GM18868 (cell line): ENCODE results near the gene TMEM132C.

Experiments
- ATAC-seq: cut with Tn5 transposase; IDR thresholded peaks from one replicate; pipeline ENCODE4 v1.9.1; 2021; ENCODE audit warnings: mild to moderate bottlenecking, moderate library complexity; ENCODE audit not compliant: unreplicated experiment

Gene TMEM132C

DNA sequence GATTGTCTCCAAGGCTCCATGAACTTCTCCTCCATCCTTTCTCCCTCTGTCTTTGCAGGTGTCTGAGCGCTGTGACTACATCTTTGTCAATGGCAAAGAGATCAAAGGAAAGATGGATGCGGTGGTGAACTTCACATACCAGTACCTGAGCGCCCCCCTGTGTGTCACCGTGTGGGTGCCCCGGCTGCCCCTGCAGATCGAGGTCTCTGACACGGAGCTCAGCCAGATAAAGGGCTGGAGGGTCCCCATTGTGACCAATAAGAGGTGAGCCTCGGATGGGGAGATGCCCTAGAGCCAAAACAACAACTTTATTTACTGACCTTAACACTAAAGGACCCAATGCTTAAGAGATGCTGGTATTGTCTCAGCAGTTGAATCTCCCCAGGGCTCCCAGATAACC, 426.8 kb downstream of the TMEM132C start:
- ATAC-seq = no peak

DNA sequence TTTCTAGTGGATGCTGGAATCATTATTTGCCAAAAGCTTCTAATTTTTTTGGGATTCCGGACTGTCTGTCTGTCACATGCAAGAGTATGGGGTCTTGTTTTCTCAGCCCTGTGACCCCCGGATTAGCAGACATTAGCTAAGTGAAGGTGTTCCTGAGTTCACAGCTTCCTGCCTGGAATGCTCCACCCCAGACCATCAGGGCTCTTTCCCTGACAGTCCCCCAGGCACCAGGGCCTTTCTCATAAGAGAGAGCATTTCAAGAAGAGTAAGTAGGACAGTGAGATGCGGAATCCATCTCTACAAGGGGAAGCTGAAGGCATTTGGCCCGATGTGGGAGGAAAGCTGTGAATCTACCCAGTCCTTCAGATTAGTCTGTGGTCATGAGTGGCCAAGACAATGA, 427.5 kb downstream of the TMEM132C start:
- ATAC-seq = no peak

DNA sequence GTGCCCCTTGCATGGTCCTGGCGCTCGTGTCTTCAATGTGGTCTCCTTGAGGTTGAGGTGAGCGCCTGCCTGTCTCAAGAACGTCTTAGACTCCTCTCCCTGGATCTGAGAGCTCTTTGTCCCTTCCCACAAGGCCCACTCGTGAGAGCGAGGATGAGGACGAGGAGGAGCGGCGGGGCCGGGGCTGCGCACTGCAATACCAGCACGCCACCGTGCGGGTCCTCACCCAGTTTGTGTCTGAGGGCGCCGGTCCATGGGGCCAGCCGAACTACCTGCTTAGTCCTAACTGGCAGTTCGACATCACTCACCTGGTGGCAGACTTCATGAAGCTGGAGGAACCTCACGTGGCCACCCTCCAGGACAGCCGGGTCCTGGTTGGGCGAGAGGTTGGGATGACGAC, 428.7 kb downstream of the TMEM132C start:
- no peak for ATAC-seq

DNA sequence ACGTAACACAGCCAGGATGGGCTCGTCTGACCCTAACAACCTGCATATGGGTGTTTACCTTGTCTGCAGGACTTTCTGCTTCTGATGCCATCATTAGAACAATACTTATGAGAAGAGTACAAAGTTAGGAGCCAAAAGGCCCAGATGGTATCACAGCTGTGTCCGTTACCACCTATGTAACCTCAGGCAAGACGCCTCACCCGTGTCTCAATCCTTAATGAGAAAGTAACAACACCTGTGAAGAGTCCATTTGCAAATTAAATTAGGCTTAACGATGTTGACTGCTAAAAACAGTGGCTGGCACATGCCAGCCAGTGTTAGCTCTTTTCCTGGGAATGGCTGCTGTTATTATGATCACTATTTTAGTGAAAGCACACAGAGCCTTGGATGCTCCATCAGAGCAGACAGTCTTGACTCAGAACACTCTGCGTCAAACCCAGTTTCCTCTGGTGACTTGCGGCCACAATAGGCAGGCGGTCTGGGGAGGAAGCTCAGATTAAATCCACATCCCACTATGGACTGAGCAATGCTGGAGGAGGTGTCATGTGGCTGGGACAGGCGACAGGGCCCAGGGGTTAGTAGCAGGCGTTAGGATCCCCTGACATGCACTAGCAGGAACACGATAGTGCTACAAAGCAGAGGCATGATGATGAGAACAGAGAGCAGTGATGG, 431.5 kb downstream of the TMEM132C start:
- no peak for ATAC-seq

DNA sequence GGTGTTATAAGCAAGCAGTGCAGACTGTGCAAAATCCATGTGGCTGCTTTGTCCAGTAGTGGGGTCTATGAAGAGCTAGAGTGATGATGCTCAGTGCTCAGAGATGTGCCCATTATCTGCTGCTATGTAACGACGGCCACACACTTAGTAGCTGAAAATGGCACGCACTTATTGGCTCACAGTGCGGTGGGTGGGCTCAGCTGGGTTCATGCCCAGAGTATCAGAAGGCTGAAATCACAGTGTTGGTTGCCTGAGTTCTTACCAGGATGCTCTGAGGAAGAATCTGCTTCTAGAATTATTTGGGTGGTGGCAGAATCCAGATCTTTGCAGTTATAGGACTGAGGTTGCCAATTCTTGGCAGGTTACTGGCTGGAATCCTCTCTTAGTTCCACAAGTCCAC, 432.1 kb downstream of the TMEM132C start:
- no peak for ATAC-seq

DNA sequence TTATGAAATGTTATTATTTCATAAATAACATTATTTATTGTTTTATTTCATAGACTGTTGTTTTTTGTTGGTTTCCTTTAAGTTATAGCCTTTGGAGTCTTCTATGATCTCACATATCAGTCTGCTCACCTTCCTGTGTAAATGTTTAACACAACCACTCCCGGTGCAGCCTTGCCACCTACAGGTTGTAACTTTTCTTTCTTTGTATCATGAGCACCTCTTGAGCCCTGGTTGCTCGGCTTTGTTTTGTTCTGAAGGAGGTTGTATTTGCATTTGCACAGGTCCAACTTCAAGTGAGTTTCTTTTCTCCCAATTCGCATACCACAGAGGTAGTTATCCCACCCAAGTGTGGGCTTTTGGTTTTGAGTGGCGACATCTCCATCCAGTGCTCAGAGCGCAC, 435.4 kb downstream of the TMEM132C start:
- ATAC-seq = no peak

DNA sequence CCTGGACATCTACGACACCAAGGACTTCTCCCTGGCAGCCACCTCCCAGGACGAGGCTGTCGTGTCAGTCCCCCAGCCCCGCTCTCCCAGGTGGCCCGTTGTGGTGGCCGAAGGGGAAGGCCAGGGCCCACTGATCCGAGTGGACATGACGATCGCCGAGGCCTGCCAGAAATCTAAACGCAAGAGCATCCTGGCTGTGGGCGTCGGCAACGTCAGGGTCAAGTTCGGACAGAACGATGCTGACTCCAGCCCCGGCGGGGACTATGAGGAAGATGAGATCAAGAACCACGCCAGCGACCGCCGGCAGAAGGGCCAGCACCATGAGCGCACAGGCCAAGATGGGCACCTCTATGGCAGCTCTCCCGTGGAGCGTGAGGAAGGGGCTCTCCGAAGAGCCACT, 438.2 kb downstream of the TMEM132C start:
- no peak for ATAC-seq

DNA sequence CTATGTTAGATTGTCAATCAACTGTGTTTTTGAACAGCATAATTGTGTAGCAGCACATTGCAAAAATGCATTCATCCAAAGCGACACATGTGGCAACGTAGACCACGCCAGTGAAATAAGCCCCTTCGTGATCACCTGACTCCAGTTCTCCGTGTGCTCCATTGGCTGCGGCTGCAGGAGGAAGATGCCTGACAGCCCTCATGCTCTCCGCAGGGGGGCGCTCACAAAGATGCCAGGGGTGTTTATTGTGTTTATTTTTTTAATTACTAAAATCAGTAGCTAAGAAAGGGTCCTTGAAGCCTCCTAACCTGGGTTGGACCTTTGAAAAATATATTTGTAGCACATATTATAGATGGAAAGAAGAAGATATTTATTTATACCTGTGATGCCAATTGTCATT, 440.5 kb downstream of the TMEM132C start:
- no peak for ATAC-seq

DNA sequence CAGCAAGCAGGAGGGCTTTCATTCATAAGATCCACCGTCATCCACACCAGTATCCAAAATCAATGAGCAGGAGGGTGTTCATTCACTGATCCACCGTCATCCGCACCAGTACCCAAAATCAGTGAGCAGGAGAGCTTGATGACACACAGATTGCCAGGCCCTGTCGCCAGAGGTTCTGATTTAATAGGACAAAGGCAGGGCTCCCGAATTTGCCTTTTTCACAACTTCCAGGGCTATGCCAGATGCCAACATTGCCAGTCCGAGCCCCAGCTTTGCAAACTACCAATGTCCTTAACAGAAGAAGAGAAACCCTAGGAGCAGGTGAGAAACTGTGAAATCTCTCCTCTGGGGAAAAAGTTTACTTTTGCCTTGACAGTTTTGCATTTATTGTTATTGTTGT, 441.8 kb downstream of the TMEM132C start:
- ATAC-seq = no peak

DNA sequence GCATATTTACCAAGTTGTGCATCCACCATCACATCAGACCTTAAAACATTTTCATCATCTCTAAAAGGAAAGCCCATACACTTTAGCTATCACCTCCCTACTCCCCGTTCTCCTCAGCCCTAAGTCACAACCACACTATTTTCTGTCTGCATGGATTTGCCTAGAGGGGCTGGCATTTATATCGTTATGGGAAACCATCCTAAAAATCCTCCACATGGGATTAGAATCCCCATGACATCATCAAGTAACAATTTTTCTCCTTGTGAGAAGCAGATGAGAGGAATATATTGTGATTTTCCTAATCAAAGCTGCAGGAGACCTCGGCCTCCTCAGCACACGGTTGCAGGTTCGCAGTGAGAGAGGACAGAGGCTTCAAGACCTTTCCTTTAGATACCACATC, 442.7 kb downstream of the TMEM132C start:
- no peak for ATAC-seq

DNA sequence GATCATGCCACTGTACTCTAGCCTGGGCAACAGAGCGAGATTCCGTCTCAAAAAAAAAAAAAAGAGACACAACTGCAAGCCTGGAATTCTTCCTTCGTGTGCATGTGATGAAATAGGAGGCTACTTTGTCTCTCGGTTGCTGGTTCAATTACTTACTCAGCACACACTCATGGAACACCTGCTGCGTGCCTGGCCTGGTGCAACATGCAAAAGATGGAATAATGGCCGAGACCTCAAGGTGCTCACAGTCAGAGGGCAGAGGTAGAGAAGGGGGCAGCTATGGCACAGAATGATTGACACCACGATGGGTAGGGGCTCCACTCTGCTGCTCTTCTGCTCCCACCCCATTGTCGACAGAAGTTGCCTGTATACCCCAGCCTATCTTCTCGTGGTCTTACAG, 444.5 kb downstream of the TMEM132C start:
- ATAC-seq = no peak

DNA sequence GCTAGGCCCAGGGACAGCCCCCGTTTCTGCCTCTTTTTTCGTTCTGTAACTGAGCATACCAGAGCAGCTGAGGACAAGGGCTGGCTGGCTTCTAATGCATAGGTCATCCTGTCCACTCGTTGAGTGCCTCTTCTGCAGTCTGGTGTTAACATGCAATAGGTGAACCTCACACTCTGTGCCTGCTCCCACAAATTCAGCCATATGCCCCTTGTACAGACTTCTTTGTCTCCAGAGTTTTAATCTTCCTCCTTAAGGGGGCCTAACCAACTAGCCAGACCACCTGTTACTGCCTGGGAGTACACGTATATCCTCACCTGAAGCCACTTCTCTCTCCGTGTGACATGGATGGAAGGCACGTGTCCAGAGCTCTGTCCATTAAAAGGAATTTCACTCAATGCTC, 445.7 kb downstream of the TMEM132C start:
- ATAC-seq = no peak

DNA sequence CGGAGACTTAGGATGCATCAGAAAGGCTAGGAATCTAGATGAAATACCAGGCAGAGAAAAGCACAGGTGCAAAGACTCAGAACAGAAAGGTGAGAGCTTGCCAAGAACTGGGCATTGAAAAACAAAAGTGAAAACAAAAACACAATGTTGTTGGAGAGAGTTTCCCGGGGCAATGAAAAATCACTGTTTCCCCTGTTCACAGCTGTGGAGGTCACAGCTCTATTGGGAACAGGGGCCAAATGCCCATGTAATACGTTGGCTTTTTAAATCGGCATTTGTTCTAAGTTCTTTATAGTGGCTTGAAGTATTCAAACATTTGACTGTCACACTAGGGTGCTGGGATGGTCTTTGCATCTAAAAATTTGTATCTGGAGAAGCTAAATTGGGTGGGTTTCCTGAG, 448.5 kb downstream of the TMEM132C start:
- no peak for ATAC-seq

DNA sequence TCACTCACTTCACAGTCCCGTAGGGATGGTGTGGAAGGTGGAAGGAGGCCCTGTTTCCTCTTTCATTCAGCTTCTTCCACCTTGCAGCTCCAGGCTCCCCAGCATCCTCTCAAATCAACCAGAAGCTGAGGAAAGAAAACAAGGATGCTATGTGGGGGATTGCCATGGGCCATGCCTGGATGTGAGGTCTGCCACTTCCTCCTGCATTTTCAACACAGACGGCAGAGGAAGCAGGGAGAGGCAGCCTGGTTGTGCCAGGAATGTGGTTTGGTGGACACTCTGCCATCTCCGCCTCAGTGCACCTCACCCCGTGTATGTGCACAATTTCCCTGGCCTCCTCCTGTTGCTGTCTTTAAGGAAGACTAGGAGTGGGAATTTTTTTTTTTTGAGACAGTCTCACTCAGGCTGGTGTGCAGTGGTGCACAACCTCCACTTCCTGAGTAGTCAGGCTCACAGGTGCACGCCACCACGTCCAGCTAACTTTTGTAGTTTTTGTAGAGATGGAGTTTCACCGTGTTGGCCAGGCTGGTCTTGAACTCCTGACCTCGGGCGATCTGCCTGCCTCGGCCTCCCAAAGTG, 457.6 kb downstream of the TMEM132C start:
- no peak for ATAC-seq

DNA sequence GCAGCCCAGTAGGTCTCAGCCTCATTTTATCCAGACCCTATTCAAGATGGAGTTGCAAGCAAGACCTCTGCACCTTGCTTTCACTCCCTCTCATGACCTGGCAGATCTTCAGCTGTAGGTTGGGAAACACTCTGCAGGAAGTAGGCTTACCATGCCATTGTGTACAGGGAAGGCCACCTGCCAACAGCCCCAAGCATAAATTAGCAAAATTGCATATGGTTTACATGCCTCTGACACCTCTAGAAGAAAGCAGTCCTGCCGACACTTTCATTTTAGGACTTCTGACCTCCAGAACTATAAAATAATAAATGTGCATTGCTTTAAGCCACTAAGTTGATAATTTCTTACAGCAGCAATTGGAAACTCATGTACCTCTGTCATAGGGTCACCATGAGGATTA, 459.9 kb downstream of the TMEM132C start:
- no peak for ATAC-seq

DNA sequence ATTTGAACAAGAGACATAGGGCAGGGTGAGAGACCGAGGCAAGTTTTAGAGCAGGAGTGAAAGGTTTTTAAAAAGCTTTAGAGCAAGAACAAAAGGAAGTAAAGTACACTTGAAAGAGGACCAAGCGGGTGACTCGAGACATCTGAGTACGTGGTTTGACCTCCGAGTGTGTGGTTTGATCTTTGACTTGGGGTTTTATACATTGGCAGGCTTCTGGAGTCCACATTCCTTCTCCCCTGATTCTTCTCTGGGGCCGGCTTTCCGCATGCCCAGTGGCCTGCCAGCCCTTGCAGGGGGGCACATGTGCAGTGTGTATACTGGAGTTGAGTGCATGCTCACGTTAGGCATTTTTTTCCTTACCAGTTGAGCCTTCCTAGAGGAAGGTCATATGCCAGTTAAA, 460.5 kb downstream of the TMEM132C start:
- ATAC-seq = no peak

DNA sequence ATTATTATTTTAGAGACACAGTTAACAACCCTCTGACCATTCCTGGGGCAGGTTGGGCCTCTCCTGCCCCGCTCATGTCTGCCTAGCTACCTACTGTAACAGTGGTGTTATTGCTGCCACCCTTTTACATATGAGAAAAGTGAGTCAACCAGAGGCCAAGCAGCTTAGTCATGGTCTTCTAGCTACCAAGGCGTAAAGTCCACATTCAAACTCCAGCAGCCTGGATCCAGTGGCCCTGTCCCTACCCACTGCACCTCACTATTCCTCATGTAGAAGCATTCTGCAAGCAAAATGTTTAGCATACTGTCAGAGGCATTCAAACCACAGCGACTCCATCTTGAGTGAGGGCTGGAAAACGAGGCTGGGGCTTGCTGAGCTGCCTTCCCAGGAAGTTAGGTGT, 461.0 kb downstream of the TMEM132C start:
- ATAC-seq = no peak

DNA sequence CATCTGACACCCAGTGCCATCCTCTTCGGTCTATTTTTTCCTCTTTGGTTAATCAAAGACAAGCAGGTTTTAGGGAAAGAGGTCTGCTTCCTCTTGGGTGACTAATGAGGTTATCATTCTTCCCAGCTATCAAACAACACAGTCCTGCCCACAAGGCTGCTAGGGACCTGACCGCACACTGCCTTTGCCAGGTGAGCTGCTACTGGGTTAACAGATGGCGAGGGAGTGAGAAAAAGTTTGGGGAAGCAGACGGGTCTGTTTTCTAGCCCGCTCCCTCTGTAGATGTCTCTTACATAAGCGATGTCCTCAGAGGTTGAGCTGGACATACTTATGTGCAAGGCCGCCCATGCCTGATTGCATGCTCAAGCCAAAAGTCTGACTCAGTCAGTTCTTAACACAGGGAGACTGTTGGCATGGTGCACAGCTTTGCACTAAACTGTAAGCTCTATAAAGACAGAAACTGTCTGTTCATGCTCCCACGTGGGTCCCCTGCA, 462.7 kb downstream of the TMEM132C start:
- ATAC-seq = no peak

DNA sequence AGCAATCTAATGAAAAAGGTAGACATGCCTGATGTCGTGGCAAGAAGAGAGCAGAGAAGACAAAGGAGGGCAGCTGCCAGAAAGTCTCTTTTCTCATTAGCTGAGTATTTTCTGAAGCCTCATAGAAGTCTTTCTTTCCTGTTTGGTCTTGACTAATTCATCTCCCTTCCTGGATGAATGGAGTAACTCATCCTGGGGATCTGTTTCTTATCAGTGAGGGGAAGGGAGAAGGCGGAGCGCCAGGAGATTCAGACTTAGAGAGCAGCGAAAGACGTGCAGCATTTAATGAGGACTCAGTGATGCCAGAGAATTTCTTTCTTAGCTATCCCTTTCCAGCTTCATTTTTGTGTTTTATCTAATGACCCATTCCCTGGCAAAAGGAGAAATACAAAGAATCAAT, 467.4 kb downstream of the TMEM132C start:
- no peak for ATAC-seq

DNA sequence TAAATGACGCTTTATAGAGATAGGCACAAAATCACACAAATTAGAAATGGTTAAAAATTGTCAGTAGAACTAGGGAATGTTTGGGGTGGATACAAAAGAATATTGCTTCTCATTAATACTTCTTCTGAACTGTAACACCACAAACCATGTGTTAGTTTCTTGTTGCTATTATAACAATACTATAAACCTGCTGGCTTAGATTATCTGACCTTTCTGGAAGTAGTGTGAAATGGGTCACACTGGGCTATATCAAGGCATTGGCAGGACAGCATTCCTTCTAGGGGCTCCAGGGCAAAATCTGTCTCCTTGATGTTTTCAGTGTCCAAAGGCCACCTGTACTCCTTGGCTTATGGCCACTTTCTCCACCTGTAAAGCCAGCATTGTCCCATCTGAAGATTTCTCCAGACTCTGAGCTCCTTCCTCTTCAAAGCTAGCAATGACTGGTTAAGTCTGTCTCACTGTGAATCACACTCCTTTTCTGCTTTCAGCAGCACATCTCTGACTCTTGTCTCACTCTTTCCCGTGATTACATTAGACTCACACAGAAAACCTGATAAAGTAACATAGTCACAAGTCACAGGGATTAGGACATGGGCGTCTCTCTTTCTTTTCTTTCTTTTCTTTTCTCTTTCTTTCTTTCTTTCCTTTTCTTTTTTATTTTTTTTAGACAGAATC, 470.5 kb downstream of the TMEM132C start:
- ATAC-seq = no peak

DNA sequence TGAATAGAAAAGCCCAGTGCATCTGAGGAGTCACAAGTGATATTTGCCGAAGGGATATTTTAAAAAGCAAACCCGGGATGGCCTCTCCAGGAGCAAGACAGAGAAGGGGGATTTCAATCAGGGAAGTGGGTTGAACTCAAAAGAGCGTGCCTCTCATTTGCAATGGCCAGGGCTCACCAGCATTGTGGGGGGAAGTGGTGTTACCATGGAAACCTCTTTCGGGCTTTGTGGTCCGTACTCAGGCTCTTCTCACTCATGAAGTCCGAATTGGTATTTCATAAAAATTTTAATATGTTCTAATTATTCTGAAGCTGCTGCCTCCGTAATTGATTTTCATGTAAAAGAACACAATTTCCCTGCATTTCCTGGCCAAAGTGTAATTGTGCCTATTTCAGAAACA, 476.9 kb downstream of the TMEM132C start:
- no peak for ATAC-seq
